Measurements from ENCODE around the gene GNG7.

Gene GNG7

DNA sequence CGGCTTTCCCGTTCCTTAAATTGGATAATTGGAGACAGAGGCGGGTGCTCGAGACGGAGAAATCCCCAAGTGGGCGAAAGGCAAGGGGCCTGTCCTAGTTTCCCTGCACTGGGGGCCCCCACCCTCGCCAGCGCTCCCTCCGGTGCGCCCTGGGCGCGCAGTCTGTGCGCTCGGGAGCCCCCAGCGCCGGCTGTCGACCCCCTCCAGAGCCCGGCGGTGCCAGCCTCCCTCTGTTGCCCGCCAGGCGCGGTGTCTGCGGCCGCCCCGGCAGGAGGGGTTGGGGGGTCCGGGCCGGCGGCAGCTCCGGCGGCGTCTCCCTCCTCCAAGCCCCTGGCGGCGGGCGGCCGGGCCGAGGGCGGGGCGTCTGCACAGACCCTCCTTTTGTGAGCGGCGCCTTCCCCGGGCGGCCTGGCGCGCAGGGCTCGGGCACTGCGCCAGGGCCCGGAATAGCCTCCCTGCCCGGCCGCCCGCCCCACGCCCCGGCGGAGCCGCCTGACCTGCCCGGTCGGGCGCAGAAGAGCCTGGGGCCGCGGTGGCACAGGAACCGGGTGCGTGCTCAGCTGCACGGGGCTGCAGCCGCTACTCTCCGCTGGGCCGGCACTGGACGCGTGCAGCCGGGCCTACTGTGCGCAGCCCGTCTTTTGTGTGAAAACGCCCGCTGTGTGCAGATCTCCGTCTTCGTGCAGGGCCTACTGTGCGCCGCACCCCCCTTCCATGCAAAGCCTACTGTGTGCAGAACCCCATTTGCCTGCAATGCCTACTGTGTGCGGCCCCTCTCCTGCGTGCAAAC is 213.4 kb downstream of the GNG7 start:
- peak; percentile 60 for ATAC-seq

DNA sequence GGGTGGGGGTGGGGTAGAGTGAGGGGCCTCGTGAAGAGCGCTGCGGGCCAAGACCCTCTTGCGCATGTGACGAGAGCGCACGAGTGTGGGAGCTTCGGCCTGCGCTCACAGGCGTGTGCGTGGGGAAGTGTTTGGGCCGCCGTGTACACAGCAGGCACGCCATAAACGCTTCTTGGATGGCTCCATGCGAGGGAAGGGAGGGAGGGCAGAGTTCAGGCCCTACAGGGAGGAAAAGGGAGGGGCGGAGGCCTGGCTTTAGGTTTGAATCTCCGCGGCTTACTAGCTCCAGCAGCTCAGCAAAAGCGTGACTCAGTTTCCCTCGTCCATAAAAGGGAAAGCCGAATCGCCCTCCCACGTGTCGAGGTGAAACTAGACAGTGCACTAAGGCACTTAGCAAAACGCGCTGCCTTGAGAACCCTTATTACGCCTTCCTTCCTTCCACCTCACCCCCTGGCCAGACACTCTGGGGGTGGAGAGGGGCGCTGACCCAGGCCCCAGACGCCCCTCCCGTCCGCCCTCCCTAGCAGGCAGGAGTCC is 214.0 kb downstream of the GNG7 start:
- peak; percentile 5; the same call in 2 of the 3 replicates for ATAC-seq
- TF ChIP-seq RARB (CRISPR knock-in tag; IDR thresholded peaks at IDR 0.05) (no peak), ZNF565 (CRISPR knock-in tag; conservative IDR thresholded peaks at IDR 0.05; ENCODE audit: low read depth) (no peak), TOX (CRISPR knock-in tag; IDR thresholded peaks at IDR 0.05; ENCODE audit: borderline replicate concordance) (no peak), ESRRG (CRISPR knock-in tag; IDR thresholded peaks at IDR 0.05) (no peak), ZC3H10 (CRISPR knock-in tag; IDR thresholded peaks at IDR 0.05) (no peak), CSDC2 (CRISPR knock-in tag; IDR thresholded peaks at IDR 0.05) (no peak), ISL1 (CRISPR knock-in tag; IDR thresholded peaks at IDR 0.05) (no peak), ZFP3 (CRISPR knock-in tag; IDR thresholded peaks at IDR 0.05) (no peak), ZFP30 (CRISPR knock-in tag; IDR thresholded peaks at IDR 0.05) (no peak), GLIS3 (CRISPR knock-in tag; IDR thresholded peaks at IDR 0.05) (no peak), ARNTL (CRISPR knock-in tag; IDR thresholded peaks at IDR 0.05; ENCODE audit: borderline replicate concordance, low read depth) (no peak), SNAI2 (CRISPR knock-in tag; IDR thresholded peaks at IDR 0.05) (no peak)
- TF ChIP-seq, protein P1, sequence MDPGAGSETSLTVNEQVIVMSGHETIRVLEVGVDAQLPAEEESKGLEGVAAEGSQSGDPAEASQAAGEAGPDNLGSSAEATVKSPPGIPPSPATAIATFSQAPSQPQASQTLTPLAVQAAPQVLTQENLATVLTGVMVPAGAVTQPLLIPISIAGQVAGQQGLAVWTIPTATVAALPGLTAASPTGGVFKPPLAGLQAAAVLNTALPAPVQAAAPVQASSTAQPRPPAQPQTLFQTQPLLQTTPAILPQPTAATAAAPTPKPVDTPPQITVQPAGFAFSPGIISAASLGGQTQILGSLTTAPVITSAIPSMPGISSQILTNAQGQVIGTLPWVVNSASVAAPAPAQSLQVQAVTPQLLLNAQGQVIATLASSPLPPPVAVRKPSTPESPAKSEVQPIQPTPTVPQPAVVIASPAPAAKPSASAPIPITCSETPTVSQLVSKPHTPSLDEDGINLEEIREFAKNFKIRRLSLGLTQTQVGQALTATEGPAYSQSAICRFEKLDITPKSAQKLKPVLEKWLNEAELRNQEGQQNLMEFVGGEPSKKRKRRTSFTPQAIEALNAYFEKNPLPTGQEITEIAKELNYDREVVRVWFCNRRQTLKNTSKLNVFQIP (CRISPR knock-in tag; IDR thresholded peaks at IDR 0.05; ENCODE audit: borderline replicate concordance, low read depth) = no peak
- TF ChIP-seq, protein P2, sequence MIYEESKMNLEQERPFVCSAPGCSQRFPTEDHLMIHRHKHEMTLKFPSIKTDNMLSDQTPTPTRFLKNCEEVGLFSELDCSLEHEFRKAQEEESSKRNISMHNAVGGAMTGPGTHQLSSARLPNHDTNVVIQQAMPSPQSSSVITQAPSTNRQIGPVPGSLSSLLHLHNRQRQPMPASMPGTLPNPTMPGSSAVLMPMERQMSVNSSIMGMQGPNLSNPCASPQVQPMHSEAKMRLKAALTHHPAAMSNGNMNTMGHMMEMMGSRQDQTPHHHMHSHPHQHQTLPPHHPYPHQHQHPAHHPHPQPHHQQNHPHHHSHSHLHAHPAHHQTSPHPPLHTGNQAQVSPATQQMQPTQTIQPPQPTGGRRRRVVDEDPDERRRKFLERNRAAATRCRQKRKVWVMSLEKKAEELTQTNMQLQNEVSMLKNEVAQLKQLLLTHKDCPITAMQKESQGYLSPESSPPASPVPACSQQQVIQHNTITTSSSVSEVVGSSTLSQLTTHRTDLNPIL (CRISPR knock-in tag; IDR thresholded peaks at IDR 0.05; ENCODE audit: low read depth) = no peak
- TF ChIP-seq, protein P3, sequence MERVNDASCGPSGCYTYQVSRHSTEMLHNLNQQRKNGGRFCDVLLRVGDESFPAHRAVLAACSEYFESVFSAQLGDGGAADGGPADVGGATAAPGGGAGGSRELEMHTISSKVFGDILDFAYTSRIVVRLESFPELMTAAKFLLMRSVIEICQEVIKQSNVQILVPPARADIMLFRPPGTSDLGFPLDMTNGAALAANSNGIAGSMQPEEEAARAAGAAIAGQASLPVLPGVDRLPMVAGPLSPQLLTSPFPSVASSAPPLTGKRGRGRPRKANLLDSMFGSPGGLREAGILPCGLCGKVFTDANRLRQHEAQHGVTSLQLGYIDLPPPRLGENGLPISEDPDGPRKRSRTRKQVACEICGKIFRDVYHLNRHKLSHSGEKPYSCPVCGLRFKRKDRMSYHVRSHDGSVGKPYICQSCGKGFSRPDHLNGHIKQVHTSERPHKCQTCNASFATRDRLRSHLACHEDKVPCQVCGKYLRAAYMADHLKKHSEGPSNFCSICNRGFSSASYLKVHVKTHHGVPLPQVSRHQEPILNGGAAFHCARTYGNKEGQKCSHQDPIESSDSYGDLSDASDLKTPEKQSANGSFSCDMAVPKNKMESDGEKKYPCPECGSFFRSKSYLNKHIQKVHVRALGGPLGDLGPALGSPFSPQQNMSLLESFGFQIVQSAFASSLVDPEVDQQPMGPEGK (CRISPR knock-in tag; IDR thresholded peaks at IDR 0.05; ENCODE audit: borderline replicate concordance) = no peak

More for the DNA sequence above, 213.4 kb downstream of the GNG7 start:
- TF ChIP-seq ZFP3 (CRISPR knock-in tag; IDR thresholded peaks at IDR 0.05) = no peak; the same call in 1 of the 2 replicates

DNA sequence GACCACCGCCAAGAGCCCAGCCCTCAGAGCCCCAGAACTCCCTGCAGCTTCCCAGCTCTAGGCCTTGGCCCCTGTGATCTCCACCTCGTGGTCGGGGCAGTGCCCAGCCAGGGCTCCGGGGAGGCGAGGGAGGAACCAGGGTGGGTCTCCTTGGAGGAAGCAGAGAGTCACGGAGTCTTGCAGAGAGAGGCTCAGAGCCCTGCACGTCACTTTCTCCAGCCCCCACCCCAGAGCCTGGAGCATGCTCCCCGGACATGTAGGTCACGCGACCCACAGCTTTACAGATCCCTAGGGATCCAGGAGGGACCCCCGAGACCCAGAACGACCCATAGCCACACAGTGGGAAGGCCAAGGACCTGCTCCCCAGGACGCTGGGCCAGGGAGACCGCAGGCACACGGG is 214.7 kb downstream of the GNG7 start:
- peak; percentile 4; the same call in 2 of the 3 replicates for ATAC-seq
- no peak for TF ChIP-seq TOX (CRISPR knock-in tag; IDR thresholded peaks at IDR 0.05; ENCODE audit: borderline replicate concordance)
- TF ChIP-seq TCF4 (CRISPR knock-in tag; IDR thresholded peaks at IDR 0.05; ENCODE audit: borderline replicate concordance) = no peak
- TF ChIP-seq ZNF70 (CRISPR knock-in tag; IDR thresholded peaks at IDR 0.05) = no peak
- TF ChIP-seq, protein P3 (CRISPR knock-in tag; IDR thresholded peaks at IDR 0.05; ENCODE audit: borderline replicate concordance) = no peak
- TF ChIP-seq, protein P4, sequence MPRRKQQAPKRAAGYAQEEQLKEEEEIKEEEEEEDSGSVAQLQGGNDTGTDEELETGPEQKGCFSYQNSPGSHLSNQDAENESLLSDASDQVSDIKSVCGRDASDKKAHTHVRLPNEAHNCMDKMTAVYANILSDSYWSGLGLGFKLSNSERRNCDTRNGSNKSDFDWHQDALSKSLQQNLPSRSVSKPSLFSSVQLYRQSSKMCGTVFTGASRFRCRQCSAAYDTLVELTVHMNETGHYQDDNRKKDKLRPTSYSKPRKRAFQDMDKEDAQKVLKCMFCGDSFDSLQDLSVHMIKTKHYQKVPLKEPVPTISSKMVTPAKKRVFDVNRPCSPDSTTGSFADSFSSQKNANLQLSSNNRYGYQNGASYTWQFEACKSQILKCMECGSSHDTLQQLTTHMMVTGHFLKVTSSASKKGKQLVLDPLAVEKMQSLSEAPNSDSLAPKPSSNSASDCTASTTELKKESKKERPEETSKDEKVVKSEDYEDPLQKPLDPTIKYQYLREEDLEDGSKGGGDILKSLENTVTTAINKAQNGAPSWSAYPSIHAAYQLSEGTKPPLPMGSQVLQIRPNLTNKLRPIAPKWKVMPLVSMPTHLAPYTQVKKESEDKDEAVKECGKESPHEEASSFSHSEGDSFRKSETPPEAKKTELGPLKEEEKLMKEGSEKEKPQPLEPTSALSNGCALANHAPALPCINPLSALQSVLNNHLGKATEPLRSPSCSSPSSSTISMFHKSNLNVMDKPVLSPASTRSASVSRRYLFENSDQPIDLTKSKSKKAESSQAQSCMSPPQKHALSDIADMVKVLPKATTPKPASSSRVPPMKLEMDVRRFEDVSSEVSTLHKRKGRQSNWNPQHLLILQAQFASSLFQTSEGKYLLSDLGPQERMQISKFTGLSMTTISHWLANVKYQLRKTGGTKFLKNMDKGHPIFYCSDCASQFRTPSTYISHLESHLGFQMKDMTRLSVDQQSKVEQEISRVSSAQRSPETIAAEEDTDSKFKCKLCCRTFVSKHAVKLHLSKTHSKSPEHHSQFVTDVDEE (CRISPR knock-in tag; IDR thresholded peaks at IDR 0.05) = no peak
- no peak for TF ChIP-seq ZFP3 (CRISPR knock-in tag; IDR thresholded peaks at IDR 0.05)
- TF ChIP-seq ZFP30 (CRISPR knock-in tag; IDR thresholded peaks at IDR 0.05) = no peak
